B cell (primary cell): ENCODE data around the gene BANP.
"Not testable (repeated sequence)": the region's sequence is repeated elsewhere in the genome, so short reads cannot be mapped to it uniquely, and the experiment has no call there.

Experiments
- CTCF ChIP-seq: fragments of 200-600 bp; IDR thresholded peaks from one replicate; pipeline ENCODE4 v1.8.0; 2022; ENCODE audit warnings: antibody characterized with exemption, mild to moderate bottlenecking
- EZH2 ChIP-seq: IDR thresholded peaks from 2 replicates; pipeline ENCODE4 v1.6.1; 2012; ENCODE audit warnings: borderline replicate concordance, low read depth, mild to moderate bottlenecking, moderate library complexity, low read length; ENCODE audit not compliant: insufficient read depth, poor library complexity, severe bottlenecking

- not testable (repeated sequence) for TF ChIP-seq CTCF, EZH2
Measured at GRCh38 chr16:88040877-88041244, 89.6 kb downstream of the BANP start.
